Adrenal gland (tissue), 12 donors: ENCODE results near the gene ATP8A2. TPM values are rescaled to one million over a fixed set of nuclear protein-coding genes. Genes with fewer than 3 reads are reported as not detected.
A peak's percentile ranks its signal among the peaks of the same experiment; 100 is the strongest.

Source experiments
- DNase-seq, 7 donors: peaks; one replicate each; pipeline ENCODE4 v3.0.0-alpha.2; 2019 to 2020
- H3K27ac ChIP-seq, 5 donors: fragments of 200-600 bp; sonication (generic) in 4 of 5; 1 replicate in 3 of 5; 2 replicates in 2 of 5; pipeline versions ENCODE4 v1.5.1 to v1.8.0; 2016 to 2020; ENCODE audit warnings: mild to moderate bottlenecking in 1 of 5
- H3K27me3 ChIP-seq: fragments of 200-600 bp; 2 replicates; pipeline ENCODE4 v1.8.0; 2021
- H3K36me3 ChIP-seq, 2 donors: fragments of 200-600 bp; replicated peaks in 1 of 2; 1 replicate in 1 of 2; 2 replicates in 1 of 2; pipeline versions ENCODE4 v1.5.1 to v1.8.0; 2018 to 2022
- H3K4me1 ChIP-seq, 2 donors: fragments of 200-600 bp; replicated peaks in 1 of 2; 1 replicate in 1 of 2; 2 replicates in 1 of 2; pipeline versions ENCODE4 v1.5.1 to v1.8.0; 2018 to 2021
- H3K4me3 ChIP-seq, 4 donors: fragments of 200-600 bp; sonication (generic) in 3 of 4; one replicate each; pipeline ENCODE4 v1.5.1; 2016 to 2018
- H3K9me3 ChIP-seq, 3 donors: fragments of 200-600 bp; sonication (generic) in 1 of 3; replicated peaks in 1 of 3; 1 replicate in 2 of 3; 2 replicates in 1 of 3; pipeline versions ENCODE4 v1.5.1 to v1.8.0; 2016 to 2021
- POLR2A ChIP-seq, 2 donors: fragments of 450-650 bp; IDR thresholded peaks; one replicate each; pipeline ENCODE4 v1.6.1; 2017; ENCODE audit warnings: antibody characterized with exemption in 2 of 2, mild to moderate bottlenecking in 2 of 2, moderate library complexity in 1 of 2
- WGBS, 4 donors: extraction: QIAGEN DNeasy Blood & Tissue Kit in 2 of 4; methylation state at CpG; one replicate each; pipeline versions ENCODE4 v1.1.5 to v1.1.7; 2013 to 2017; 5-methylcytosine and 5-hydroxymethylcytosine counted together
- intact Hi-C, 2 donors: fragments of 100-400 bp; cut with DNase I; formaldehyde crosslinking; loops; one replicate each; pipeline versions ENCODE4 v1.14.1 to v1.15.0; 2022 to 2023
- polyA plus RNA-seq, 3 donors: library from polyadenylated mRNA; stranded (reverse); fragments of 200-250 nt in 2 of 3; fragments of 350-450 nt in 1 of 3; fragmentation: Illumina TruSeq in 1 of 3; extraction: RNeasy Lipid Tissue Mini Kit (QIAGEN cat#74804) in 1 of 3; gene quantifications; one replicate each; pipeline ENCODE4 v1.2.3, GENCODE V29; 2013 to 2014
- total RNA-seq, 9 donors: library from RNA; depleted of rRNA in 4 of 9; stranded (reverse); fragments of >200 nt in 4 of 9; fragments of 120-200 nt in 1 of 9; fragmentation: NEBNext Ultra II Directional in 1 of 9; extraction: Animal tissue kit (Norgen Biotek cat#: 25700) in 1 of 9; gene quantifications; one replicate each; pipeline versions ENCODE4 v1.1.0 to v1.2.4, GENCODE V29; 2013 to 2023
- TF ChIP-seq, protein P1 (sequence below), 6 experiments: fragments of 450-650 bp in 4 of 6; fragments of 200-600 bp in 2 of 6; sonication (generic) in 1 of 6; IDR thresholded peaks; 1 replicate in 5 of 6; 2 replicates in 1 of 6; pipeline versions ENCODE4 v1.5.1 to v1.8.0; 2016 to 2021; ENCODE audit warnings: antibody characterized with exemption in 6 of 6, mild to moderate bottlenecking in 2 of 6, moderate library complexity in 1 of 6
- donor health status: healthy with polysubstance abuse.
- donor health status: Bipolar disorder and iron deficiency.
- donor health status: DM: yes; HTN: yes; CAD: no.
- donor health status: DM: no; HTN: no; CAD: no.
- donor health status: DM: no; HTN: no; CAD: no.
- donor health status: DM: yes; HTN: yes; CAD: no.

ATP8A2 gene
- total and polyA plus RNA-seq, 12 donors: 0.77 to 14.0 (median 4.3) TPM

DNA sequence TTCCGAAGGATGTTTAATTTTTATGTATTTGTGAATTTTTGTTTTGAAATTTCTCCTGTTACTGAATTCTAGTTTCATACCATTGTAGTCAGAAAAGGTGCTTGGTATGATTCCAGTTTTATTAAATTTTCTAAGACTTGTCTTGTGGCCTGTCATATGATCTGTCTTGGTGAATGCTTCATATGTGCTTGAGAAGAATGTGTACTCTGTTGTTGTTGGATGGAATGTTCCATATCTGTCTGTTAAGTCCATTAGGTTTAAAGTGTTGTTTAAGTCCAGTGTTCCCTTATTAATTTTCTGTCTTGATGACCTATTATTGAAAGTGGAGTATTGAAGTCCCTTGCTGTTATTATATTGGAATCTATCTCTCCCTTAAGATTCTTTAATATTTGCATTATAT lies 273.9 kb downstream of the ATP8A2 start:
- whole genome bisulfite sequencing, 4 donors: 79 to 89% (median 84%) methylated on average over 1 of the region's 1 CpG
- H3K27ac ChIP-seq: no peak overlapping the region
- no peaks in the 10 kb centered on the region for H3K27me3 ChIP-seq
- no peak for DNase-seq
- no peak for TF ChIP-seq POLR2A (IDR thresholded peaks at IDR 0.05)
- TF ChIP-seq, protein P1, sequence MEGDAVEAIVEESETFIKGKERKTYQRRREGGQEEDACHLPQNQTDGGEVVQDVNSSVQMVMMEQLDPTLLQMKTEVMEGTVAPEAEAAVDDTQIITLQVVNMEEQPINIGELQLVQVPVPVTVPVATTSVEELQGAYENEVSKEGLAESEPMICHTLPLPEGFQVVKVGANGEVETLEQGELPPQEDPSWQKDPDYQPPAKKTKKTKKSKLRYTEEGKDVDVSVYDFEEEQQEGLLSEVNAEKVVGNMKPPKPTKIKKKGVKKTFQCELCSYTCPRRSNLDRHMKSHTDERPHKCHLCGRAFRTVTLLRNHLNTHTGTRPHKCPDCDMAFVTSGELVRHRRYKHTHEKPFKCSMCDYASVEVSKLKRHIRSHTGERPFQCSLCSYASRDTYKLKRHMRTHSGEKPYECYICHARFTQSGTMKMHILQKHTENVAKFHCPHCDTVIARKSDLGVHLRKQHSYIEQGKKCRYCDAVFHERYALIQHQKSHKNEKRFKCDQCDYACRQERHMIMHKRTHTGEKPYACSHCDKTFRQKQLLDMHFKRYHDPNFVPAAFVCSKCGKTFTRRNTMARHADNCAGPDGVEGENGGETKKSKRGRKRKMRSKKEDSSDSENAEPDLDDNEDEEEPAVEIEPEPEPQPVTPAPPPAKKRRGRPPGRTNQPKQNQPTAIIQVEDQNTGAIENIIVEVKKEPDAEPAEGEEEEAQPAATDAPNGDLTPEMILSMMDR (IDR thresholded peaks at IDR 0.05): no peak
- H3K4me1 ChIP-seq: no peaks in the 10 kb centered on the region
- H3K9me3 ChIP-seq: no peaks in the 10 kb centered on the region
- H3K36me3 ChIP-seq: no peaks in the 10 kb centered on the region
- no peak overlapping the region for H3K4me3 ChIP-seq
- intact Hi-C loops: no loop called here

DNA sequence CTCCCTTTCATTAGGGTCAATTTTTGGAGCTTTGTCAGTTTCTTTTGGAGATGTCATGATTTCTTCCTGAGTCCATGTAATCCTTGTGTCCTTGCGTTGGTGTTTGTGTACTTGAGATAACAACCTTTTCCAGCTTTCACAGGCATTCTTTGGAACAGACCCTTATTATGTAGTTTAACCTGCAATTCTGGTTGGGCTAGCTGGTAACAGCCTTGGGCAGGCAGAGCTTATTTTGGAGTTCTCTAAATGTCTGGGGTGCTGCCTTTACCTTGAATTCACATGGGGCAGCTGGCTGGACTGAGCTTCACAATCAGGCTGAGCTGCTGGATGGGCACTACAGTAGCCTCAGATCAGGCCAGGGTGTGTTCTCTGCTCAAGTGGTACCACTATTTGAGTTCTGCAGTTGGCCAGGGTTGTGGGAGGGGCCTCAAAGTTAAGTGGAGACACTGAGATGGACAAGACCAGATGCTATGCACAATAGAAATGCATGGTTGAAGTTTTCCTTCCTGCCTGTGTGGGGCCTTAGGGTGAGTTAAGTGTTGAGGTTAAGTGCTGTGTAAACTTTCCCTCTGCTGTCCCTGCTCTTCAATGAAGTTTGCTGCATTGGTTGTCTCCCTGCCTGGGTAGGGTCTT lies 277.3 kb downstream of the ATP8A2 start:
- 53 to 100% (median 94%) methylated on average over 1 of the region's 1 CpG for WGBS, 4 donors
- H3K27me3 ChIP-seq: no peaks in the 10 kb centered on the region
- H3K9me3 ChIP-seq: no peaks in the 10 kb centered on the region
- H3K4me1 ChIP-seq: no peaks in the 10 kb centered on the region
- DNase-seq: no peak
- no peak overlapping the region for H3K27ac ChIP-seq
- intact Hi-C loops: no loop called here
- no peak for TF ChIP-seq POLR2A (IDR thresholded peaks at IDR 0.05)
- TF ChIP-seq, protein P1 (IDR thresholded peaks at IDR 0.05): no peak
- no peaks in the 10 kb centered on the region for H3K36me3 ChIP-seq
- H3K4me3 ChIP-seq: no peak overlapping the region

DNA sequence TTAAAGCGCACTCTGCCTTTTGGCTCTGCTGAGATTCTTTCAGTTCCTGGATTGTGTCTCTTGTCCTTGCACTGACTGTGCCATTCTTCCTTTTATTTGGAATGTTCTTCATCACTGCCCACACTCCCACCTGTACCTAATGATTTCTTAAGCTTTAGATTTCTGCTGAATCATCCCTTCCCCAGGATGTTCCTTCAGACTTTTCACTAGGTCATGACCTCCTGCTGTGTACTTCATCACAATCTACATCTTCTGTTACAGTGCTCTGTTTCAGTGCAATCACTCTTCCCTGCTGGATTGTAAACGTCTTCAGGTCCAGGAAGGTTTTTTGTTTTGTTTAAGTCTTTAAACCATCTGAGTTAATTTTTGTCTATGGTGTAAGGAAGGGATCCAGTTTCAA lies 281.0 kb downstream of the ATP8A2 start:
- DNase-seq: no peak
- Histone ChIP-seq H3K4me1 (no peaks in the 10 kb centered on the region), H3K4me3 (no peak overlapping the region), H3K27ac (no peak overlapping the region), H3K36me3 (no peaks in the 10 kb centered on the region), H3K27me3 (no peaks in the 10 kb centered on the region), H3K9me3 (no peaks in the 10 kb centered on the region)
- intact Hi-C loops: no loop called here
- 32 to 58% (median 55%) methylated on average over 2 of the region's 2 CpGs for WGBS, 4 donors
- TF ChIP-seq POLR2A (IDR thresholded peaks at IDR 0.05): no peak
- TF ChIP-seq, protein P1 (IDR thresholded peaks at IDR 0.05): no peak

DNA sequence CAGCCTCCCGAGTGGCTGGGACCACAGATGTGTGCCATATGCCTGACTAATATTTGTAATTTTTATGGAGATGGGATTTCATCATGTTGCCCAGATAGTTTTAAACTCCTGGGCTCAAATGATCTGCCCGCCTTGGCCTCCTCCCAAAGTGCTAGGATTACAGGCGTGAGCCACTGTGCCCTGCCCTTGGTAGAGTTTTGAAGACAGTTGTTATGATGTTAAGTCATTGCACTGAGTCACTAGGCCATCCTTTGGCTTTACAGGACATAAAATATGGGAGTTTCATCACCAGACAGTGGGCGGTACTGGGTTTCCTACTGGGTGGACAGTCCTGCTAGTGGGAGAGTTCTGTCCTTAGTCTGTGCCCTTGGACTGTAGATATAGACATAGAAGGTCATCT lies 282.5 kb downstream of the ATP8A2 start:
- DNase-seq: peak in 3 of 7 donors; percentile 27 to 35 (median 27)
- TF ChIP-seq, protein P1 (IDR thresholded peaks at IDR 0.05): no peak
- no peak for TF ChIP-seq POLR2A (IDR thresholded peaks at IDR 0.05)
- 66 to 86% (median 76%) methylated on average over 4 of the region's 4 CpGs for WGBS, 4 donors
- Histone ChIP-seq H3K27me3 (no peaks in the 10 kb centered on the region), H3K27ac (no peak overlapping the region), H3K9me3 (no peaks in the 10 kb centered on the region), H3K4me1 (no peaks in the 10 kb centered on the region), H3K36me3 (no peaks in the 10 kb centered on the region), H3K4me3 (no peak overlapping the region)
- intact Hi-C loops: no loop called here
